ENCODE results near the gene CD34.

Gene CD34, protein sequence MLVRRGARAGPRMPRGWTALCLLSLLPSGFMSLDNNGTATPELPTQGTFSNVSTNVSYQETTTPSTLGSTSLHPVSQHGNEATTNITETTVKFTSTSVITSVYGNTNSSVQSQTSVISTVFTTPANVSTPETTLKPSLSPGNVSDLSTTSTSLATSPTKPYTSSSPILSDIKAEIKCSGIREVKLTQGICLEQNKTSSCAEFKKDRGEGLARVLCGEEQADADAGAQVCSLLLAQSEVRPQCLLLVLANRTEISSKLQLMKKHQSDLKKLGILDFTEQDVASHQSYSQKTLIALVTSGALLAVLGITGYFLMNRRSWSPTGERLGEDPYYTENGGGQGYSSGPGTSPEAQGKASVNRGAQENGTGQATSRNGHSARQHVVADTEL

GRCh38 chr1:207910591-207911354 lies at the start of gene CD34:
CD34 (minus strand) TSS chr1:207911125; CDS start chr1:207911080, 45 bp downstream.
- Histone ChIP-seq H3K36me3 (no peaks in the 10 kb centered on the region), H3K9me3 (peaks cover 24% of the 10 kb centered on the region), H3K27ac (no peak within 1 kb of the TSS), H3K4me3 (peak within 1 kb of the TSS; percentile 40; the same call in 1 of the 2 replicates), H4K20me1 (no peaks in the 10 kb centered on the region), H3K9ac (no peak within 1 kb of the TSS), H3K27me3 (peaks cover 56% of the 10 kb centered on the region), H3K4me1 (no peaks in the 10 kb centered on the region), H3K4me2 (peak within 1 kb of the TSS; percentile 45)
- no peak for TF ChIP-seq Cebpa-rat (IDR thresholded peaks at IDR 0.05)

DNA sequence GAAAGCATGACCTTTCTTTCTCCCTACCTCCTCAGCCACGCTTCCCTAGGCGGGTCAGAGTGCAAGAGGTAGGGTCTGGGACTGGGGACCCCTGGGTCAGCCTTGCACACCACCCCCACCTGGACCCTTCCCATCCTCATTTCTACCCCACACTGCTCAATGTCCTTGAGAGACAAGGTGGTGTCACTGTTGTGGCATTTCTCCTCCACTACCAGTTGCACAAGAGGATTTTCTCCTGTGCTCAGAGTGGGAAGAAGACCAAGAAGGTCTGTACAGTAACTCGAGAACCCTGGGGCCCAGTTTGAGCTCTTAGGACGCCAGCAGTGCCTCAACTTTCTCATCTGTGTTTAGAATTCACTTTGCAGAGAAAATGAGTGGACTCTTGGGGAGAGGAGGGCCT lies 49.4 kb upstream of the CD34 start:
- no peaks in the 10 kb centered on the region for H3K36me3 ChIP-seq
- H3K27ac ChIP-seq, result no peak overlapping the region
- peaks cover 76% of the 10 kb centered on the region for H3K27me3 ChIP-seq
- H4K20me1 ChIP-seq, result 0 out of 2 replicates have a peak, but pooled peaks cover 7% of the 10 kb centered on the region
- peaks cover 30% of the 10 kb centered on the region for H3K4me1 ChIP-seq
- no peak overlapping the region for H3K9ac ChIP-seq
- peaks cover 16% of the 10 kb centered on the region for H3K9me3 ChIP-seq
- no peak for TF ChIP-seq Cebpa-rat (IDR thresholded peaks at IDR 0.05)
- no peak overlapping the region for H3K4me3 ChIP-seq
- no peak overlapping the region for H3K4me2 ChIP-seq

DNA sequence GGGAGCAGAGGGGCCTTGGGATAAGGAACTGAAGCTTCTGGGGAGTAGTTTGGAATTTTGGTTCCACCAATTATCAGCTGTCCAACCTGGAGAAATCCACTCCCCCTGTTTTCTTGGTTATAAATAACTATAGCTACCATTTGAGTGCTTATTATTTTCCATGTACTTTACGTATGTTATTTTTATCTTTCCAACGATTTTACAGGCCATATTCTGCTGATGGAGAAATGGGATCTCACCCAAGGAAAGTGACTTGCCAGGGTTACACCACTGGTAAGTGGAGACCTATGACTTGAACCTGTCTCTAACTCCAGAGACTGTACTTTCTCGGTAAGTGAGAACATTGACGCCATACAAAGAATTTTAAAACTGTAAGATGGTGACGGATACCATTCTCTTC lies 49.0 kb upstream of the CD34 start:
- H3K4me3 ChIP-seq, result 0 out of 2 replicates have a peak overlapping the region, but pooled peaks have one; percentile 51
- H4K20me1 ChIP-seq, result 0 out of 2 replicates have a peak, but pooled peaks cover 7% of the 10 kb centered on the region
- no peak for TF ChIP-seq Cebpa-rat (IDR thresholded peaks at IDR 0.05)
- peaks cover 76% of the 10 kb centered on the region for H3K27me3 ChIP-seq
- H3K4me1 ChIP-seq, result peaks cover 35% of the 10 kb centered on the region
- H3K9ac ChIP-seq, result no peak overlapping the region
- H3K27ac ChIP-seq, result no peak overlapping the region
- H3K36me3 ChIP-seq, result no peaks in the 10 kb centered on the region
- H3K4me2 ChIP-seq, result peak overlapping the region; percentile 70
- H3K9me3 ChIP-seq, result peaks cover 16% of the 10 kb centered on the region

DNA sequence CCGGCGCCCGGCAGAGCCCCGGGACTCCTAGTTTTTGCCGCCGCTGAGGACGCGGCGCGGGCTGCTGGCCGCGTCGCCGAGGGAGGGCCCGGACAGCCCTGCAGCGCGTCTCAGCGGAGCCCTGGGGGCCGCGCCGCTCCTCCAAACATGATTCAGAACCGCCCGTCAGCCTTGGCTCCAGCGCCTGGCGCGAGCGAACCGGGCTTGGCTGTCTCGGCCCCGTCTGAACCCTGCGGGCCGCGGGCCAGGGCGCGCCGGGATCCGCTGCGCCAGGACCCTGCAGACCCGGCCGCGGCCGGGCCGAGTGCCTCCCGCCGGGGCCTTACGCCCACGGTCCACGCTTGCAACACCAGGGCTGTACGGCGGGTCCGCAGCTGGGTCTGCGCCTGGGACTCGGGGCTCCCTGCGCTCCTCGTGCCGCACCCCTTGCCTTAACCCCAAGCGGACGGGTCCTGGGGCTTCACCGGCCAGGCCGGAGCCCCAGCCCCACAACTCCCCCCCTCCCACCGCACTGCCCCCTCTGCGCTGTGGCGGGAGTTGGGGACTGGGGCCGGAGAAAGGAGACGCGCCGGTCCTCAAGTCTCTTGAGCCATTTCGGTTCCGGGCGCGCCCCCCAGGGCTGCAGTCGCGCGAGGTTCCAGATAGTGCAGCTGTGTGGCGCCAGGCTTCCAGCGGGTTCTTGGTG lies 48.4 kb upstream of the CD34 start:
- Histone ChIP-seq H3K4me1 (peaks cover 41% of the 10 kb centered on the region), H3K9me3 (peaks cover 16% of the 10 kb centered on the region), H3K27me3 (peaks cover 76% of the 10 kb centered on the region), H3K36me3 (no peaks in the 10 kb centered on the region), H3K4me3 (peak overlapping the region; percentile 51), H3K9ac (no peak overlapping the region), H4K20me1 (0 out of 2 replicates have a peak, but pooled peaks cover 7% of the 10 kb centered on the region), H3K4me2 (peak overlapping the region; percentile 70), H3K27ac (no peak overlapping the region)
- no peak for TF ChIP-seq Cebpa-rat (IDR thresholded peaks at IDR 0.05)

- TF ChIP-seq Cebpa-rat (IDR thresholded peaks at IDR 0.05), result no peak
- Histone ChIP-seq H3K36me3 (no peaks in the 10 kb centered on the region), H3K27ac (no peak overlapping the region), H3K27me3 (peaks cover 76% of the 10 kb centered on the region), H4K20me1 (0 out of 2 replicates have a peak, but pooled peaks cover 7% of the 10 kb centered on the region), H3K9me3 (peaks cover 21% of the 10 kb centered on the region), H3K4me3 (peak overlapping the region; percentile 51), H3K4me2 (peak overlapping the region; percentile 70), H3K4me1 (peaks cover 40% of the 10 kb centered on the region), H3K9ac (no peak overlapping the region)
These were observed 47.6 kb upstream of the CD34 start for GRCh38 chr1:207958376-207959139.

- Histone ChIP-seq H3K4me1 (peaks cover 32% of the 10 kb centered on the region), H3K27ac (no peak overlapping the region), H3K27me3 (peaks cover 63% of the 10 kb centered on the region), H3K9ac (no peak overlapping the region), H3K36me3 (no peaks in the 10 kb centered on the region), H3K4me2 (no peak overlapping the region), H3K4me3 (no peak overlapping the region), H3K9me3 (peaks cover 21% of the 10 kb centered on the region), H4K20me1 (0 out of 2 replicates have a peak, but pooled peaks cover 7% of the 10 kb centered on the region)
- no peak for TF ChIP-seq Cebpa-rat (IDR thresholded peaks at IDR 0.05)
These were observed 46.1 kb upstream of the CD34 start for GRCh38 chr1:207956986-207957385.

GRCh38 chr1:207954104-207954503 lies 43.2 kb upstream of the CD34 start:
- H3K36me3 ChIP-seq, result no peaks in the 10 kb centered on the region
- peak overlapping the region; percentile 66; the same call in 1 of the 2 replicates for H3K4me2 ChIP-seq
- no peak overlapping the region for H3K4me3 ChIP-seq
- no peak for TF ChIP-seq Cebpa-rat (IDR thresholded peaks at IDR 0.05)
- no peak overlapping the region for H3K9ac ChIP-seq
- peaks cover 21% of the 10 kb centered on the region for H3K9me3 ChIP-seq
- 0 out of 2 replicates have a peak, but pooled peaks cover 5% of the 10 kb centered on the region for H4K20me1 ChIP-seq
- no peak overlapping the region for H3K27ac ChIP-seq
- H3K4me1 ChIP-seq, result peaks cover 28% of the 10 kb centered on the region
- peaks cover 34% of the 10 kb centered on the region for H3K27me3 ChIP-seq

DNA sequence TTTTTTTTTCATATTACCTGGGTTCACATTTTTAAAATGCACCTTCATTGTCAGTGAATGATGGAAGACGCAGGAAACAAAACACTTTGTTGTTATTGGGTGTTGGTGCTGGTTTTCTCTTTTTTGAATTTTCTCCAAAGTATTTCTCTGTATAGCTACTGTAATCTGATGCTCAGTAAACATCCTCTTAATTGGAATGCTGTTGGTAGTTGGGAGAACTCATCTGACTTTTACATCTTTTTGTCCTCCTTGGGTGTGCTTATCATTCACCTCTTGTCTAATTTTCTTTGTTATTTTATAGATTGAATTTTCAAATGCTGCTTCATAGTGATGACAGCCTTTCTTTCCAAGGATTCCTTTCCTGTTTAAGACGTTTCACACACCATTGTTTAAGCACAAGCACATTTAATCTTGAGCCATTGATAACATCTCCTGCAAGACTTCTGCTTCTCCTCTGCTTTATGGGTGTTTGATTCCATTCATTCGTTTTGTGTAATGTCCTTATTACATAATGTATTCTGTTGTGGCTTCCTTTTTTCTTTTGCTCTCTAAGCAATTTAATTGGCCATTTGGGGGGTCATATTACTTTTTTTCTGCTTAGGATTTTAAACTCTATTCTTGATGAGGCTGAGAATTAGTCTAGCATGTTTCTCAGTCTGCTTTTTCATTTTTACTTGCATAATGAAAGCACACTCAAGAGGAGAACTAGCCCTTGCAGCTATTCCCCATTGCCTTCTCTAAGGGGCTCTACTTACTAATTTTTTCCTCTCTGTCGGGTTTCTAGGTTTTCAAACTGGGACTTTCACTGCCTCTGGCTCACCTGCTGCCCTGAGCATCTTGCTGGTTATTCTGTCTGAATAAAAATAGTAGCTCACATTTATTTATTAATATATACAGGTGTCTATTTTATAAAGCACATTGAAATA lies 42.0 kb upstream of the CD34 start:
- no peaks in the 10 kb centered on the region for H3K36me3 ChIP-seq
- peaks cover 19% of the 10 kb centered on the region for H3K9me3 ChIP-seq
- no peak overlapping the region for H3K9ac ChIP-seq
- no peak overlapping the region for H3K27ac ChIP-seq
- no peak for TF ChIP-seq Cebpa-rat (IDR thresholded peaks at IDR 0.05)
- no peak overlapping the region for H3K4me3 ChIP-seq
- peaks cover 22% of the 10 kb centered on the region for H3K27me3 ChIP-seq
- H4K20me1 ChIP-seq, result no peaks in the 10 kb centered on the region
- peaks cover 24% of the 10 kb centered on the region for H3K4me1 ChIP-seq
- no peak overlapping the region for H3K4me2 ChIP-seq
